GM23338 (cell line): ENCODE data around the gene GEMIN2. TPM values are rescaled to one million over a fixed set of nuclear protein-coding genes. Genes with fewer than 3 reads are reported as not detected.
A peak's percentile ranks its signal among the peaks of the same experiment; 100 is the strongest.

Experiments
- ATAC-seq: fragments of 200-7000 bp; cut with Tn5 transposase; 3 replicates; pipeline ENCODE4 v1.9.1; 2020
- DNase-seq: peaks from one replicate; pipeline ENCODE4 v3.0.0-alpha.2; 2015; ENCODE audit warnings: low spot score
- H2AFZ ChIP-seq: fragments of 200-600 bp; sonication (generic); 2 replicates; pipeline ENCODE4 v1.8.0; 2016; ENCODE audit warnings: antibody characterized with exemption, mild to moderate bottlenecking, moderate library complexity
- H3F3A ChIP-seq: fragments of 200-600 bp; sonication (generic); replicated peaks from 2 replicates; pipeline ENCODE4 v1.8.0; 2017; ENCODE audit warnings: antibody characterized with exemption, mixed run types, low read depth
- H3K27ac ChIP-seq: fragments of 200-600 bp; sonication (generic); 2 replicates; pipeline ENCODE4 v1.6.1; 2016; ENCODE audit warnings: low read depth
- H3K27me3 ChIP-seq: fragments of 200-600 bp; sonication (generic); 2 replicates; pipeline ENCODE4 v1.8.0; 2016; ENCODE audit warnings: mild to moderate bottlenecking, mixed run types, moderate library complexity; ENCODE audit not compliant: insufficient read depth
- H3K36me3 ChIP-seq: fragments of 200-600 bp; sonication (generic); 2 replicates; pipeline ENCODE4 v1.8.0; 2016; ENCODE audit warnings: mild to moderate bottlenecking; ENCODE audit not compliant: insufficient read depth
- H3K4me1 ChIP-seq: fragments of 200-600 bp; sonication (generic); 2 replicates; pipeline ENCODE4 v1.8.0; 2016; ENCODE audit warnings: mild to moderate bottlenecking, moderate library complexity; ENCODE audit not compliant: insufficient read depth
- H3K4me2 ChIP-seq: fragments of 200-600 bp; sonication (generic); 2 replicates; pipeline ENCODE4 v1.7.1; 2017; ENCODE audit warnings: mixed run types
- H3K4me3 ChIP-seq: fragments of 200-600 bp; sonication (generic); 2 replicates; pipeline ENCODE4 v1.6.1; 2016; ENCODE audit warnings: mixed run types
- H3K79me2 ChIP-seq: fragments of 200-600 bp; sonication (generic); replicated peaks from 2 replicates; pipeline ENCODE4 v1.8.0; 2017; ENCODE audit warnings: mild to moderate bottlenecking; ENCODE audit not compliant: insufficient read depth
- H3K9me2 ChIP-seq: fragments of 200-600 bp; sonication (generic); 2 replicates; pipeline ENCODE4 v1.8.0; 2017; ENCODE audit not compliant: insufficient read depth
- H4K20me1 ChIP-seq: fragments of 200-600 bp; sonication (generic); replicated peaks from 2 replicates; pipeline ENCODE4 v1.8.0; 2017; ENCODE audit warnings: mild to moderate bottlenecking; ENCODE audit not compliant: insufficient read depth
- H3K27ac Mint-ChIP-seq: 2 replicates; pipeline ENCODE4 v1.8.0; 2020; ENCODE audit warnings: inconsistent platforms, mild to moderate bottlenecking, moderate library complexity, mixed read lengths
- H3K27me3 Mint-ChIP-seq: 3 replicates; pipeline ENCODE4 v1.8.0; 2022; ENCODE audit warnings: low read depth, mild to moderate bottlenecking, moderate library complexity, mixed read lengths, inconsistent platforms; ENCODE audit not compliant: insufficient read depth, poor library complexity
- H3K36me3 Mint-ChIP-seq: 3 replicates; pipeline ENCODE4 v1.8.0; 2021; ENCODE audit warnings: low read depth, mild to moderate bottlenecking, inconsistent platforms, moderate library complexity, mixed read lengths
- H3K4me1 Mint-ChIP-seq: 3 replicates; pipeline ENCODE4 v1.8.0; 2020; ENCODE audit warnings: mild to moderate bottlenecking, inconsistent platforms, mixed read lengths
- H3K4me3 Mint-ChIP-seq: 3 replicates; pipeline ENCODE4 v1.8.0; 2021; ENCODE audit warnings: moderate library complexity, mild to moderate bottlenecking, inconsistent platforms, mixed read lengths
- H3K9me3 Mint-ChIP-seq: 3 replicates; pipeline ENCODE4 v1.8.0; 2020; ENCODE audit warnings: moderate library complexity, mild to moderate bottlenecking, inconsistent platforms, mixed read lengths
- CREB1 ChIP-seq: fragments of 250-450 bp; sonication (Bioruptor Pico); IDR thresholded peaks from 2 replicates; pipeline ENCODE4 v1.5.0; 2020; ENCODE audit warnings: low read depth, mild to moderate bottlenecking, moderate library complexity
- EZH2 ChIP-seq: fragments of 200-600 bp; sonication (generic); IDR thresholded peaks from one replicate; pipeline ENCODE4 v1.8.0; 2017; ENCODE audit warnings: antibody characterized with exemption, mild to moderate bottlenecking, low read depth; ENCODE audit not compliant: unreplicated experiment
- EZH2phosphoT487 ChIP-seq: fragments of 200-600 bp; sonication (generic); IDR thresholded peaks from one replicate; pipeline ENCODE4 v1.8.1; 2018; ENCODE audit warnings: antibody characterized with exemption; ENCODE audit not compliant: unreplicated experiment
- NANOG ChIP-seq: IDR thresholded peaks from 2 replicates; pipeline ENCODE4 v1.6.1; 2016; ENCODE audit warnings: antibody characterized with exemption, borderline replicate concordance
- ZNF114 ChIP-seq: fragments of 250-450 bp; sonication (Bioruptor Pico); IDR thresholded peaks from 2 replicates; pipeline ENCODE4 v1.5.0; 2020; ENCODE audit warnings: mild to moderate bottlenecking, moderate library complexity
- ZNF331 ChIP-seq: fragments of 250-450 bp; sonication (Bioruptor Pico); IDR thresholded peaks from 2 replicates; pipeline ENCODE4 v1.5.0; 2020; ENCODE audit warnings: low read depth, mild to moderate bottlenecking, moderate library complexity
- ZNF462 ChIP-seq: fragments of 250-450 bp; sonication (Bioruptor Pico); IDR thresholded peaks from 2 replicates; pipeline ENCODE4 v1.5.0; 2020; ENCODE audit warnings: mild to moderate bottlenecking, moderate library complexity
- polyA plus RNA-seq: library from polyadenylated mRNA; unstranded; fragments of >200 nt; fragmentation: Nextera tagmentation; extraction: Ambion mirVana; gene quantifications from 2 replicates; pipeline ENCODE4 v1.2.1, GENCODE V29; 2016
- total RNA-seq: library from RNA; depleted of rRNA; stranded (reverse); fragments of >200 nt; shearing (Covaris generic); gene quantifications from 2 replicates; pipeline ENCODE4 v1.2.3, GENCODE V29; 2014

The GEMIN2 gene
- total and polyA plus RNA-seq, 2 experiments from 2014 or later = 37.0 to 61.6 TPM

- TF ChIP-seq ZNF462 (CRISPR knock-in tag) (no peak), NANOG (no peak), ZNF331 (CRISPR knock-in tag) (no peak), EZH2 (no peak), CREB1 (CRISPR knock-in tag) (no peak), ZNF114 (CRISPR knock-in tag) (no peak)
Measured at GRCh38 chr14:39108791-39109190, 5.3 kb upstream of the GEMIN2 start (continued).

DNA sequence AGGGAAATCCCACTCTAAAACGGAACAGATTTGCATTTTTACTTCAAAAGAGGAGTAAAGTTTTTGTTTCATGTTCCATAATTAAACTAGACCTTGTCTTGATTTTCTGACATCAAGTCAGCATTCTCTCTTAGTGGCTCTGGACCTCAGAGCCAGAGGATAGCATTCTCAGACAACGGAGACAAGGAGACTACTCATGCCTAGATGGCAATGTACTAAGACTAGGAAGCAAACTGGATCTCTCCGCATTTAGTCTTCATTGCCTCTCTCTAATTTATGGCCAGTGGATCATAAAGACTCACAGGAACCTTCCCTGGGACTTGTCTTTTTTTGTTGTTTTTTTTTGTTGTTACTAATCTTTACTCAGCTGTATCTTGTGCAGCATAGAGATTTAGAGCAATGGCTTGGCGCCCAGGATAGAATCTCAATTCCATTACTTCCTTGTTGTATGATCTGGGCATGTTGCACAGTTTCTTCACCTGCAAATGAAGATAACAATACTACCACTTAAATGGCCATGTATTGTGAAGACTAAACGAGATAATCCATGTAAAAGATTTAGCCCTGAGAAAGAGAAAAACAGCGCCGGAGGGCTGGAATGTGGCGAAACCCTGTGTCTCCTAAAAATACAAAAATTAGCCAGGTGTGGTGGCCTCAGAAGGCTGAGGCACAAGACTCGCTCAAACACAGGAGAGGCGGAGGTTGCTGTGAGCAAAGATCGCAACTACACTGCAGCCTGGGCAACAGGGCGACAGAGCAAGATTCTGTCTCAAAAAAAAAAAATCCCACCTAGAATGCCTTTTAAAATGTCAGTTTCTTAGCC, 4.0 kb upstream of the GEMIN2 start:
- Histone ChIP-seq H3K79me2 (peaks cover 5% of the 10 kb centered on the region), H3K4me2 (no peak overlapping the region), H2AFZ (peak overlapping the region; percentile 50), H3K4me3 (no peak overlapping the region), H3K27me3 (no peaks in the 10 kb centered on the region), H3K27ac (no peak overlapping the region), H3K36me3 (no peaks in the 10 kb centered on the region), H3K4me1 (peaks cover 3% of the 10 kb centered on the region; the same call in 1 of the 2 replicates), H3F3A (no peaks in the 10 kb centered on the region), H3K9me2 (no peaks in the 10 kb centered on the region), H4K20me1 (no peaks in the 10 kb centered on the region)
- TF ChIP-seq EZH2phosphoT487 (no peak), CREB1 (CRISPR knock-in tag) (no peak)
- 0 out of 3 replicates have a peak, but pooled peaks cover 3% of the 10 kb centered on the region for H3K36me3 Mint-ChIP-seq
- peaks cover 7% of the 10 kb centered on the region; the same call in 2 of the 3 replicates for H3K4me1 Mint-ChIP-seq
- H3K27me3 Mint-ChIP-seq = peaks cover 11% of the 10 kb centered on the region
- ATAC-seq = no peak
- H3K27ac Mint-ChIP-seq = no peak overlapping the region
- no peak overlapping the region for H3K4me3 Mint-ChIP-seq
- H3K9me3 Mint-ChIP-seq = no peaks in the 10 kb centered on the region
- DNase-seq = no peak
